Prostate gland (tissue), 2 donors: ENCODE data around the gene ADD3.

ENCODE experiments used
- CTCF ChIP-seq, 4 experiments: fragments of 200-600 bp in 2 of 4; fragments of 450-650 bp in 2 of 4; sonication (generic) in 2 of 4; IDR thresholded peaks; 1 replicate in 3 of 4; 2 replicates in 1 of 4; pipeline ENCODE4 v1.5.1; 2016 to 2019; ENCODE audit warnings: antibody characterized with exemption in 4 of 4, mild to moderate bottlenecking in 2 of 4, moderate library complexity in 2 of 4
- POLR2A ChIP-seq: fragments of 450-650 bp; IDR thresholded peaks from one replicate; pipeline ENCODE4 v1.6.1; 2016; ENCODE audit warnings: antibody characterized with exemption, mild to moderate bottlenecking
- POLR2AphosphoS5 ChIP-seq: sonication (generic); formaldehyde crosslinking; IDR thresholded peaks from one replicate; pipeline ENCODE4 v1.6.1; 2017; ENCODE audit warnings: antibody characterized with exemption

- TF ChIP-seq CTCF (IDR thresholded peaks at IDR 0.05) = no peak
- no peak for TF ChIP-seq POLR2AphosphoS5
- no peak for TF ChIP-seq POLR2A
Observed at GRCh38 chr10:110075686-110076085, 67.9 kb downstream of the ADD3 start.
